Mesendoderm (in vitro differentiated cells): ENCODE results near the gene CDC14B.

ENCODE experiments used
- DNase-seq: peaks from one replicate; pipeline ENCODE4 v3.0.0; 2013
- H2AK5ac ChIP-seq: 2 replicates; pipeline ENCODE4 v1.6.1; 2013; ENCODE audit warnings: low read length, inconsistent platforms
- H2BK120ac ChIP-seq: 2 replicates; pipeline ENCODE4 v1.6.1; 2013; ENCODE audit warnings: low read depth, mild to moderate bottlenecking, low read length, moderate library complexity, mixed read lengths
- H2BK15ac ChIP-seq: replicated peaks from 2 replicates; pipeline ENCODE4 v1.6.1; 2013; ENCODE audit warnings: low read depth, mild to moderate bottlenecking, moderate library complexity
- H2BK5ac ChIP-seq: 2 replicates; pipeline ENCODE4 v1.6.1; 2013; ENCODE audit warnings: low read length, inconsistent platforms
- H3K18ac ChIP-seq: 2 replicates; pipeline ENCODE4 v1.6.1; 2013; ENCODE audit warnings: mild to moderate bottlenecking, low read length, mixed read lengths
- H3K23ac ChIP-seq: one replicate; pipeline ENCODE4 v1.6.1; 2013; ENCODE audit warnings: low read length
- H3K27ac ChIP-seq: 2 replicates; pipeline ENCODE4 v1.5.1; 2013; ENCODE audit warnings: low read depth, mild to moderate bottlenecking, inconsistent platforms, low read length, moderate library complexity
- H3K27me3 ChIP-seq: 2 replicates; pipeline ENCODE4 v1.6.1; 2013; ENCODE audit warnings: low read length, control low read depth, mild to moderate bottlenecking, inconsistent platforms; ENCODE audit not compliant: insufficient read depth, poor library complexity
- H3K36me3 ChIP-seq: 2 replicates; pipeline ENCODE4 v1.6.1; 2013; ENCODE audit warnings: low read length, inconsistent platforms; ENCODE audit not compliant: control insufficient read depth, insufficient read depth
- H3K4ac ChIP-seq: one replicate; pipeline ENCODE4 v1.6.1; 2013; ENCODE audit warnings: low read depth, mild to moderate bottlenecking, low read length, moderate library complexity
- H3K4me1 ChIP-seq: 2 replicates; pipeline ENCODE4 v1.6.1; 2013; ENCODE audit warnings: low read depth, low read length, inconsistent platforms; ENCODE audit not compliant: control insufficient read depth
- H3K4me2 ChIP-seq: 2 replicates; pipeline ENCODE4 v1.6.1; 2013; ENCODE audit warnings: low read length
- H3K4me3 ChIP-seq: 2 replicates; pipeline ENCODE4 v1.5.1; 2013; ENCODE audit warnings: mild to moderate bottlenecking, low read length
- H3K56ac ChIP-seq: one replicate; pipeline ENCODE4 v1.6.1; 2013; ENCODE audit warnings: low read length
- H3K79me1 ChIP-seq: 2 replicates; pipeline ENCODE4 v1.6.1; 2013; ENCODE audit warnings: low read length, inconsistent platforms
- H3K79me2 ChIP-seq: 2 replicates; pipeline ENCODE4 v1.6.1; 2013; ENCODE audit warnings: mild to moderate bottlenecking, low read length; ENCODE audit not compliant: control insufficient read depth, insufficient read depth
- H3K9ac ChIP-seq: 2 replicates; pipeline ENCODE4 v1.6.1; 2013; ENCODE audit warnings: low read length, inconsistent platforms
- H4K5ac ChIP-seq: one replicate; pipeline ENCODE4 v1.6.1; 2013; ENCODE audit warnings: low read length
- H4K8ac ChIP-seq: one replicate; pipeline ENCODE4 v1.6.1; 2013; ENCODE audit warnings: low read depth, mild to moderate bottlenecking, control low read depth, low read length, moderate library complexity
- WGBS: extraction: QIAGEN DNeasy Blood & Tissue Kit; methylation state at CpG from one replicate; pipeline ENCODE4 v1.1.7; 2013; ENCODE audit warnings: low lambda C conversion rate, missing lambda C conversion rate; ENCODE audit not compliant: insufficient coverage; ENCODE audit errors: extremely low coverage; 5-methylcytosine and 5-hydroxymethylcytosine counted together

The CDC14B gene

DNA sequence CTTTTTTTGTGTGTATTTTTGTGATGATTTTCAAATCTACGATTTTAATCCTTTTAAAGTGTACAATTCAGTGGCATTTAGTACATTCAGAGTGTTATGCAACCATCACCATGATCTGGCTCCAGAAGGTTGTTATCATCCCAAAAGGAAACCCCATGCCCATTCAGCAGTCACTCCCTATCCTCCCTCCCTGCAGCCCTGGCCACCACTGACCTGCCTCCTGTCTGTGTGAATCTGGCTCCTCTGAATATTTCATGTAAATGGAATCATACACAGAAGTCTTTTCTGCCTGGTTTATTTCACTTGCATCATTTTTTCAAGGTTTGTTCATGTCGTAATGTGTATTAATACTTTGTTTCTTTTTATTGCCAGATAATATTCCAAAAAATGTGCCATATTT is 137.2 kb downstream of the CDC14B start:
- H3K4me2 ChIP-seq, result no peak overlapping the region
- H3K18ac ChIP-seq, result no peak overlapping the region
- no peaks in the 10 kb centered on the region for H3K27me3 ChIP-seq
- no peak overlapping the region for H3K4ac ChIP-seq
- no peak overlapping the region for H3K56ac ChIP-seq
- H4K8ac ChIP-seq, result no peak overlapping the region
- no peak overlapping the region for H2BK5ac ChIP-seq
- H2AK5ac ChIP-seq, result no peak overlapping the region
- H3K9ac ChIP-seq, result no peak overlapping the region
- no peak overlapping the region for H4K5ac ChIP-seq
- H3K79me2 ChIP-seq, result no peaks in the 10 kb centered on the region
- no peak overlapping the region for H3K4me3 ChIP-seq
- H3K36me3 ChIP-seq, result peaks cover 2% of the 10 kb centered on the region
- H3K23ac ChIP-seq, result no peak overlapping the region
- H3K79me1 ChIP-seq, result no peaks in the 10 kb centered on the region
- H2BK120ac ChIP-seq, result no peak overlapping the region
- no peaks in the 10 kb centered on the region for H3K4me1 ChIP-seq
- no peak overlapping the region for H3K27ac ChIP-seq
- DNase-seq, result no peak
- H2BK15ac ChIP-seq, result no peak overlapping the region
- WGBS, result no CpG with 5 or more reads among the region's 2 CpGs

DNA sequence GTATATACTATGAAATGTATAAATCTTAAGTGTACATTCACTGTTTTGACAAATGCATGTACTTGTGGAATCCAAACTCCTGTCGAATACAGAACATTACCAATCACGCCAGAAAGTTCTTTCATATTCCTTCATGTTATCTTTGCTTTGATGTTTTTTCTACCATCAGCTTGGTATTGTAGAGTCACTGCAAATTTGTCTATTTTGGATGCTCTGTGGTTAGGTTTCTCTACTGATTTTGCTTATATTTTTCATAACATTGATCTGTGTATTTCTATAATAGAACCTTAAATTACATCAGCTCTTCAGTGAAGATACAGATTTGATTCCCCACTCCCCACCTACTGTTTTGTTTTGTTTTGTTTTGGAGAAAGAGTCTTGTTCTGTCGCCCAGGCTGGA is 138.9 kb downstream of the CDC14B start:
- Histone ChIP-seq H3K79me2 (no peaks in the 10 kb centered on the region), H3K79me1 (no peaks in the 10 kb centered on the region), H3K27ac (no peak overlapping the region), H2BK15ac (no peak overlapping the region), H2AK5ac (no peak overlapping the region), H2BK120ac (no peak overlapping the region), H3K4ac (no peak overlapping the region), H2BK5ac (no peak overlapping the region), H3K18ac (no peak overlapping the region), H3K36me3 (peaks cover 2% of the 10 kb centered on the region), H4K5ac (no peak overlapping the region), H3K56ac (no peak overlapping the region), H3K4me1 (no peaks in the 10 kb centered on the region), H3K27me3 (no peaks in the 10 kb centered on the region), H3K23ac (no peak overlapping the region), H3K4me3 (no peak overlapping the region), H3K4me2 (no peak overlapping the region), H4K8ac (no peak overlapping the region), H3K9ac (no peak overlapping the region)
- DNase-seq, result no peak
- WGBS, result no CpG with 5 or more reads among the region's 3 CpGs

DNA sequence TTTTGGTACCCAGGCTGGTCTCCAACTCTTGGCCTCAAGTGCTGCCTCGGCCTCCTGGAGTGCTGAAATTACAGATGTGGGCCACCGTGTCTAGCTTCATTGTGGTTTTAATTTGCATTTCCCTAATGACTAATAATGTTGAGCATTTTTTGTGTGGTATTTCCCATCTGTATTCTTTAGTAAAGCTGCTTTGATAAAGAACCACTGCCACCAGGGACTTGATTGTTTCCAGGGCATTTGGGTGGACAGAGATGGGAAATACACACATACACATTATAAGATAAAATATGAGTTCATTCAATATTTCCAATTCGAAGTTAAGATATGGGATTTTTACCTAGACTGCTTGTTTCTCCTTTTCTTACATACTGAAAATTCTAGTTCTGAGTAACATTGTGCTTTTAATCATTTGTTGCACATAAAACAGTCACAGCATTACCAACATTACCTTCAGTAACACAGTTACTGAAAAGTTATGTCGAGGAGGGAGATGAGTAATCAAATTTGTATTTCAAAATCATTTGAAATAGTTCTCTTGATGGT is 140.7 kb downstream of the CDC14B start:
- Histone ChIP-seq H2BK15ac (no peak overlapping the region), H3K4me2 (no peak overlapping the region), H2AK5ac (no peak overlapping the region), H3K56ac (no peak overlapping the region), H2BK5ac (no peak overlapping the region), H3K79me1 (no peaks in the 10 kb centered on the region), H3K23ac (no peak overlapping the region), H4K5ac (no peak overlapping the region), H3K36me3 (no peaks in the 10 kb centered on the region), H3K79me2 (no peaks in the 10 kb centered on the region), H2BK120ac (no peak overlapping the region), H3K4me1 (no peaks in the 10 kb centered on the region), H3K9ac (no peak overlapping the region), H3K27me3 (no peaks in the 10 kb centered on the region), H3K18ac (no peak overlapping the region), H3K27ac (no peak overlapping the region), H3K4ac (no peak overlapping the region), H4K8ac (no peak overlapping the region), H3K4me3 (no peak overlapping the region)
- DNase-seq, result no peak
- no CpG with 5 or more reads among the region's 4 CpGs for WGBS

DNA sequence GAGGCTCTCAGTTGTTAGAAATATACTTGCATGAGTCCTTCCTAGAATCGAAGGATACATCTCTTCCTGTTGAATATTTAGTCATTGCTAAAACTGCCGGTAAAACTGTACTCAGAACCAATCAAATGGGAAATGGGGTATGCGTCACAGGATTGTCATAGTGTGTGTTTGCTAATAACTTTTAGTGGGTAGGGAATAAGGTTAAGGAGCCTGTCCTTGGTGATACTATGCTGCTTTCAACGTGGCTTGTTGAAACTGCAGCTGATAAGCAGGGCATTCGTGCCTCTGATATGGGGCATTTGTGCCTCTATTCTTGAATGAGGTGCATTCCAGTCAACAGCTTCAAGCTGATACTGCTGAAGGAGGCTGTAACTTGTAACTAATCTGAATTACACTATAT is 143.1 kb downstream of the CDC14B start:
- H2BK120ac ChIP-seq, result no peak overlapping the region
- no peak overlapping the region for H3K56ac ChIP-seq
- no peak overlapping the region for H3K4me2 ChIP-seq
- H3K79me1 ChIP-seq, result no peaks in the 10 kb centered on the region
- H2BK15ac ChIP-seq, result no peak overlapping the region
- H2AK5ac ChIP-seq, result no peak overlapping the region
- H3K18ac ChIP-seq, result no peak overlapping the region
- H3K9ac ChIP-seq, result no peak overlapping the region
- no CpG with 5 or more reads among the region's 5 CpGs for WGBS
- no peak for DNase-seq
- H3K79me2 ChIP-seq, result no peaks in the 10 kb centered on the region
- H3K4ac ChIP-seq, result no peak overlapping the region
- H3K4me1 ChIP-seq, result no peaks in the 10 kb centered on the region
- peaks cover 2% of the 10 kb centered on the region for H3K36me3 ChIP-seq
- H4K8ac ChIP-seq, result no peak overlapping the region
- no peak overlapping the region for H3K27ac ChIP-seq
- no peak overlapping the region for H2BK5ac ChIP-seq
- no peaks in the 10 kb centered on the region for H3K27me3 ChIP-seq
- no peak overlapping the region for H3K23ac ChIP-seq
- no peak overlapping the region for H4K5ac ChIP-seq
- H3K4me3 ChIP-seq, result no peak overlapping the region

DNA sequence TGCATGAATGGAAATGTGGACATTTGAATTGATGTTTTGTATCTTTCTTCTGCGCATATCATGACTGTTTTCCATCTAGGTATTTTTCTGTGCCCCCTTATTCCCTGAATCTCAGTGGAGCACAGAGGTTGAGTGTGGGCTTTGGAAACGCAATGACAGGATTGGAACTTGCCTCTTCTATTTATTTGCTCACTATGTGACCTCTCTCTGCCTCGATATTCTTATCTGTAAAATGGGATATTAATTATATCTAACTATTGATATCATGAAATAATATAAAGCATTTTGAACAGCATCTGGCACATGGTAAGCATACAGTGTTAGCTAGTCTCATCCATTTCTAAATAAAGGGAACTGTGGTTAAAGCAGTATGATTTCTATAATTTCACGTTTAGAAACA is 143.6 kb downstream of the CDC14B start:
- no peak overlapping the region for H4K8ac ChIP-seq
- no peak overlapping the region for H3K23ac ChIP-seq
- no peak overlapping the region for H3K4me3 ChIP-seq
- H3K4me2 ChIP-seq, result no peak overlapping the region
- no peak overlapping the region for H3K27ac ChIP-seq
- H3K27me3 ChIP-seq, result no peaks in the 10 kb centered on the region
- no peak overlapping the region for H2BK15ac ChIP-seq
- DNase-seq, result no peak
- H3K79me2 ChIP-seq, result no peaks in the 10 kb centered on the region
- no peak overlapping the region for H3K4ac ChIP-seq
- no peak overlapping the region for H2BK120ac ChIP-seq
- no peaks in the 10 kb centered on the region for H3K79me1 ChIP-seq
- no peak overlapping the region for H3K56ac ChIP-seq
- WGBS, result no CpG with 5 or more reads among the region's 4 CpGs
- H3K4me1 ChIP-seq, result no peaks in the 10 kb centered on the region
- H2AK5ac ChIP-seq, result no peak overlapping the region
- H4K5ac ChIP-seq, result no peak overlapping the region
- H2BK5ac ChIP-seq, result no peak overlapping the region
- H3K9ac ChIP-seq, result no peak overlapping the region
- H3K18ac ChIP-seq, result no peak overlapping the region
- H3K36me3 ChIP-seq, result peaks cover 2% of the 10 kb centered on the region

DNA sequence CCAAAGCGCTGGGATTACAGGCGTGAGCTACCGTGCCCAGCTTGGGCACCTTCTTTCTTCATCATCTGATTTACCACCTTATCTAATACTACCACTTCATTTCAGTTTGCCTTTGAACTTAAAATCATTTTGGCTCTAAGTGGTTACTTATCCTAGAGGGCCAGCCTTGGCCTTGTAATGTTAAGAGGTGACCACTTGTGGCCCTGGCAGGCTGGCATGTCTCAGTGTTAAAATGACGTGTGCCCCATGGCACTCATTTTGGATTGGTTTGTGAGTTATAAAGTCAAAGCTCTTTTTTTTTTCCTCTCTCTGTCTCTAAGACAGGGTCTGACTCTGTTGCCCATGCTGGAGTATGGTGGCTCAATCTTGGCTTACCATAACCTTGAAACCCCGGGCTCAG is 151.9 kb downstream of the CDC14B start:
- no CpG with 5 or more reads among the region's 5 CpGs for WGBS
- Histone ChIP-seq H3K9ac (no peak overlapping the region), H3K36me3 (peaks cover 3% of the 10 kb centered on the region), H3K79me2 (no peaks in the 10 kb centered on the region), H4K5ac (no peak overlapping the region), H3K4ac (no peak overlapping the region), H3K27ac (no peak overlapping the region), H2BK15ac (no peak overlapping the region), H3K18ac (no peak overlapping the region), H3K23ac (no peak overlapping the region), H2BK5ac (no peak overlapping the region), H2BK120ac (no peak overlapping the region), H3K4me3 (no peak overlapping the region), H3K27me3 (no peaks in the 10 kb centered on the region), H3K56ac (no peak overlapping the region), H4K8ac (no peak overlapping the region), H2AK5ac (no peak overlapping the region), H3K4me1 (no peaks in the 10 kb centered on the region), H3K79me1 (no peaks in the 10 kb centered on the region), H3K4me2 (no peak overlapping the region)
- no peak for DNase-seq
